Neural crest cell (in vitro differentiated cells): Measurements from ENCODE around the gene SBK2. TPM values are rescaled to one million over a fixed set of nuclear protein-coding genes. Genes with fewer than 3 reads are reported as not detected.
"Not testable (repeated sequence)": the region's sequence is repeated elsewhere in the genome, so short reads cannot be mapped to it uniquely, and the experiment has no call there.

Source experiments
- DNase-seq: peaks from one replicate; pipeline ENCODE4 v3.0.0; 2021; ENCODE audit warnings: low read depth, mixed read lengths, low spot score
- H3K27ac Mint-ChIP-seq: one replicate; pipeline ENCODE4 v1.8.0; 2021; ENCODE audit warnings: mild to moderate bottlenecking, mixed read lengths; ENCODE audit not compliant: unreplicated experiment
- H3K27me3 Mint-ChIP-seq: 2 replicates; pipeline ENCODE4 v1.8.0; 2021; ENCODE audit warnings: low read depth, mild to moderate bottlenecking, mixed read lengths
- H3K36me3 Mint-ChIP-seq: 2 replicates; pipeline ENCODE4 v1.8.0; 2021; ENCODE audit warnings: low read depth, mild to moderate bottlenecking, mixed read lengths
- H3K4me1 Mint-ChIP-seq: 2 replicates; pipeline ENCODE4 v1.8.0; 2021; ENCODE audit warnings: mixed read lengths
- H3K4me3 Mint-ChIP-seq: one replicate; pipeline ENCODE4 v1.8.0; 2021; ENCODE audit warnings: mild to moderate bottlenecking, mixed read lengths
- H3K9me3 Mint-ChIP-seq: 2 replicates; pipeline ENCODE4 v1.8.0; 2021; ENCODE audit warnings: mixed read lengths
- total RNA-seq: library from RNA; stranded (reverse); gene quantifications from 2 replicates; pipeline ENCODE4 v1.2.1, GENCODE V29; 2021
- TF ChIP-seq, protein P1 (sequence below): fragments of 200-600 bp; sonication (generic); conservative IDR thresholded peaks from 2 replicates; pipeline ENCODE4 v1.5.0; 2021; ENCODE audit warnings: antibody characterized with exemption, mild to moderate bottlenecking

The SBK2 gene
- total RNA-seq, 1 donor from 2014 or later = not detected

- Mint-ChIP-seq H3K4me3 (no peak overlapping the region), H3K4me1 (peaks cover 4% of the 10 kb centered on the region), H3K27me3 (peaks cover 6% of the 10 kb centered on the region), H3K9me3 (no peaks in the 10 kb centered on the region), H3K27ac (no peak overlapping the region), H3K36me3 (no peaks in the 10 kb centered on the region)
- DNase-seq = no peak
- TF ChIP-seq, protein P1, sequence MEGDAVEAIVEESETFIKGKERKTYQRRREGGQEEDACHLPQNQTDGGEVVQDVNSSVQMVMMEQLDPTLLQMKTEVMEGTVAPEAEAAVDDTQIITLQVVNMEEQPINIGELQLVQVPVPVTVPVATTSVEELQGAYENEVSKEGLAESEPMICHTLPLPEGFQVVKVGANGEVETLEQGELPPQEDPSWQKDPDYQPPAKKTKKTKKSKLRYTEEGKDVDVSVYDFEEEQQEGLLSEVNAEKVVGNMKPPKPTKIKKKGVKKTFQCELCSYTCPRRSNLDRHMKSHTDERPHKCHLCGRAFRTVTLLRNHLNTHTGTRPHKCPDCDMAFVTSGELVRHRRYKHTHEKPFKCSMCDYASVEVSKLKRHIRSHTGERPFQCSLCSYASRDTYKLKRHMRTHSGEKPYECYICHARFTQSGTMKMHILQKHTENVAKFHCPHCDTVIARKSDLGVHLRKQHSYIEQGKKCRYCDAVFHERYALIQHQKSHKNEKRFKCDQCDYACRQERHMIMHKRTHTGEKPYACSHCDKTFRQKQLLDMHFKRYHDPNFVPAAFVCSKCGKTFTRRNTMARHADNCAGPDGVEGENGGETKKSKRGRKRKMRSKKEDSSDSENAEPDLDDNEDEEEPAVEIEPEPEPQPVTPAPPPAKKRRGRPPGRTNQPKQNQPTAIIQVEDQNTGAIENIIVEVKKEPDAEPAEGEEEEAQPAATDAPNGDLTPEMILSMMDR = no peak
These were observed 36.5 kb downstream of the SBK2 start for GRCh38 chr19:55500368-55500952.

DNA sequence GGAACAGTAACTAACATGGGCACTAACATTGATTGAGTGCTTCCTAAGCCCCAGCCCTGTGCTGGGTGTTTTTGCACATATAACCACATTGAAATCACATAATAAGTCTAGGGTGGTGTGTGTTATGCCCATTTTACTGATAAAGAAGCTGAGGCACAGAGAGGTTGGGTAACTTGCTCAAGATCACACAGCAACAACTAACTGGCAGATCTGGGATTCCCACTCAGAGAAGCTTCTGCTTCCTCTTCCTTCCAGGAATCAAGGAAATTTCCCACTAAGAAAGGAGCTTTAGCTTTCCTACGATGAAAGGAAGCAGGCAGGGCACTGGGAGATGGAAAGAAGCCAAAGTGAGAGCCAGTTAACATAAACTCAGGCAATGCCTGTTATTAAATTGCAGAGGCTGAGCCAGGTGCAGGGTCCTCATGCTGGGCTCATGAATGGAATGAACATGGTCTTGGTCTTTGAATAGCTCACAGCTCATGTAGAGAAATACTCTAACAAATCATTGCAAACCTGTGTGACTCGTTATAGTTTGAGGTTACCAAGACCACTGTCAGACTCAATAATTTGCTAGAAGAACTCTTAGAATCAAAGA lies 38.6 kb downstream of the SBK2 start:
- H3K27me3 Mint-ChIP-seq = peaks cover 3% of the 10 kb centered on the region
- no peaks in the 10 kb centered on the region for H3K9me3 Mint-ChIP-seq
- TF ChIP-seq, protein P1 = no peak
- H3K4me3 Mint-ChIP-seq = no peak overlapping the region
- H3K36me3 Mint-ChIP-seq = no peaks in the 10 kb centered on the region
- no peak overlapping the region for H3K27ac Mint-ChIP-seq
- no peaks in the 10 kb centered on the region for H3K4me1 Mint-ChIP-seq
- no peak for DNase-seq

DNA sequence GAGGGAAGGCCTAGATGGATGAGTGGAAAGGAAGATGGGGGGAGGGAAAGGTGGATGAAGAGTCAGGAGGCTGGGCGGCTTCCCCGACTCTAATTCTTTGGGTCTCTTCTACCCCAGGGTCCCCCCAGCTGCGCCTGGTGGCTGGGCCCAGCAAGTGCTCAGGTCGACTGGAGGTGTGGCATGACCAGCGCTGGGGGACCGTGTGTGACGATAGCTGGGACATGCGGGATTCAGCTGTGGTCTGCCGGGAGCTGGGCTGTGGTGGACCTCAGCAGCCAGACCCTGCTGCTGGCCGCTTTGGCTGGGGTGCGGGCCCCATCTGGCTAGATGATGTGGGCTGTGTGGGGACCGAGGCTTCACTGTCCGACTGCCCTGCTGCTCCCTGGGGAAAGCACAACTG lies 39.2 kb downstream of the SBK2 start:
- H3K4me3 Mint-ChIP-seq = no peak overlapping the region
- no peak for DNase-seq
- no peaks in the 10 kb centered on the region for H3K4me1 Mint-ChIP-seq
- peaks cover 3% of the 10 kb centered on the region for H3K27me3 Mint-ChIP-seq
- H3K27ac Mint-ChIP-seq = no peak overlapping the region
- H3K36me3 Mint-ChIP-seq = no peaks in the 10 kb centered on the region
- TF ChIP-seq, protein P1 = no peak
- no peaks in the 10 kb centered on the region for H3K9me3 Mint-ChIP-seq

DNA sequence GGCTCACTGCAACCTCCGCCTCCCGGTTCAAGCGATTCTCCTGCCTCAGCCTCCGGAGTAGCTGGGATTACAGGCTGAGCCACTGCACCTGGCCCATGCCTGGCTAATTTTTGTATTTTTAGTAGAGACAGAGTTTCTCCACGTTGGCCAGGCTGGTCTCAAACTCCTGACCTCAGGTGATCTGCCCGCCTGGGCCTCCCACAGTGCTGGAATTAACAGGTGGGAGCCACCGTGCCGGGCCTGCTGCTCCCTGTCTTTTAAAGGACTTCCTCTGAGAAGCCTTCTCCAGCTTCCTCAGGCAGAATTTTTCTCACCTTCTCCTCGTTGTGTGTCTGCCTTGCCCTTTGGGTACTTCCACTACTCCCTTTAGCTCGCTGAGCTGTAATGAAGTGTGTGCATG lies 40.1 kb downstream of the SBK2 start:
- not testable (repeated sequence) for H3K9me3 Mint-ChIP-seq, DNase-seq, H3K27ac Mint-ChIP-seq, H3K27me3 Mint-ChIP-seq, H3K4me1 Mint-ChIP-seq, H3K36me3 Mint-ChIP-seq, H3K4me3 Mint-ChIP-seq

- no peak overlapping the region for H3K4me3 Mint-ChIP-seq
- no peaks in the 10 kb centered on the region for H3K9me3 Mint-ChIP-seq
- TF ChIP-seq, protein P1 = no peak
- no peak for DNase-seq
- H3K36me3 Mint-ChIP-seq = no peaks in the 10 kb centered on the region
- peaks cover 4% of the 10 kb centered on the region for H3K27me3 Mint-ChIP-seq
- peak overlapping the region; percentile 45 for H3K27ac Mint-ChIP-seq
- H3K4me1 Mint-ChIP-seq = no peaks in the 10 kb centered on the region
These were observed 41.1 kb downstream of the SBK2 start for GRCh38 chr19:55495646-55496349.

DNA sequence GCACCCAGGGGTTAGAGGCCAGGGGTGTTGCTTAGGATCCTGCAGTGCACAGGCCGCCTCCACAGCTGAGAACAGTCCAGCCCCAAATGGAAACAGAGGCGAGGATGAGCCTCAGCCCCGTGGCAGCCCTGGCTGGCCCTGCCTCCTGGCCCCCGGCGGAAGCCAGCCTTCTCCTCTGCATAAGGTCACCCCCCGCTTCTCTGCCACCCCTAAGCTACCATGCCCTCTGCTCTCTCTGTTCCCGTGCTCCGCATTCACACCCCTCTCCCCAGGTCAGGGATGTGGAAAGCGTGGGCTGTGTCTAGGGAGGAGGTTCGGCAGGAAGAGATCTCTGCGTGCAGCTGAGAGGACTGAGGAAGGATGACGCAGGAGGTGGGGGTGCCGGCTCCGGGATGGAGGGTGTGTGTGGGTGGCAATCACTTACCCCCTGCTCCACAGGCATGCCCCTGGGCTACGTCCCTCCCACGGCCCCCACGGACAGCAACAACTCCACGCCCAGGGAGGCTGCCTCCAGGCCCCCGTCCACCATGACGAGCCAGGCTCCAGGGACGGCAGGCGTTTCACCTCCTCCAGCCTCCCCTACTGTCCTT lies 42.7 kb downstream of the SBK2 start:
- Mint-ChIP-seq H3K4me3 (no peak overlapping the region), H3K27ac (no peak overlapping the region), H3K36me3 (no peaks in the 10 kb centered on the region), H3K4me1 (no peaks in the 10 kb centered on the region), H3K27me3 (peaks cover 4% of the 10 kb centered on the region), H3K9me3 (no peaks in the 10 kb centered on the region)
- DNase-seq = no peak
- TF ChIP-seq, protein P1 = no peak
